Esophagus (tissue), 2 donors: ENCODE measurements around the gene FOXN4. TPM values are rescaled to one million over a fixed set of nuclear protein-coding genes. Genes with fewer than 3 reads are reported as not detected.

Experiments
- H3K27ac ChIP-seq, 2 donors: one replicate each; pipeline ENCODE4 v1.5.1; 2013; ENCODE audit warnings: low read depth in 2 of 2, mild to moderate bottlenecking in 2 of 2, inconsistent platforms in 1 of 2, low read length in 1 of 2, moderate library complexity in 1 of 2
- H3K27me3 ChIP-seq, 2 donors: one replicate each; pipeline ENCODE4 v1.6.1; 2013; ENCODE audit warnings: low read length in 2 of 2, control low read depth in 1 of 2, mild to moderate bottlenecking in 1 of 2; ENCODE audit not compliant: insufficient read depth in 2 of 2, control insufficient read depth in 1 of 2
- H3K36me3 ChIP-seq, 2 donors: one replicate each; pipeline ENCODE4 v1.6.1; 2013; ENCODE audit warnings: low read length in 1 of 2; ENCODE audit not compliant: control insufficient read depth in 2 of 2, insufficient read depth in 2 of 2
- H3K4me1 ChIP-seq, 2 donors: one replicate each; pipeline ENCODE4 v1.6.1; 2013; ENCODE audit warnings: low read length in 1 of 2; ENCODE audit not compliant: control insufficient read depth in 2 of 2, insufficient read depth in 2 of 2
- H3K4me3 ChIP-seq, 2 donors: one replicate each; pipeline ENCODE4 v1.5.1; 2013; ENCODE audit warnings: low read length in 2 of 2, mild to moderate bottlenecking in 2 of 2, low read depth in 1 of 2, moderate library complexity in 1 of 2
- H3K9me3 ChIP-seq, 2 donors: one replicate each; pipeline ENCODE4 v1.6.1; 2013; ENCODE audit warnings: mild to moderate bottlenecking in 2 of 2, low read depth in 1 of 2, low read length in 1 of 2, moderate library complexity in 1 of 2; ENCODE audit not compliant: control insufficient read depth in 2 of 2, insufficient read depth in 1 of 2
- WGBS, 2 donors: extraction: QIAGEN DNeasy Blood & Tissue Kit; methylation state at CpG; one replicate each; pipeline ENCODE4 v1.1.7; 2013; 5-methylcytosine and 5-hydroxymethylcytosine counted together
- polyA plus RNA-seq, 2 donors: library from polyadenylated mRNA; stranded (reverse); fragments of 200-250 nt; gene quantifications; one replicate each; pipeline ENCODE4 v1.2.3, GENCODE V29; 2013
- donor health status: healthy with polysubstance abuse.
- donor health status: Bipolar disorder and iron deficiency.

FOXN4 gene
- polyA plus RNA-seq, 2 donors: not detected

GRCh38 chr12:109288571-109288970 lies 20.5 kb downstream of the FOXN4 start:
- H3K27me3 ChIP-seq: no peaks in the 10 kb centered on the region
- no peaks in the 10 kb centered on the region for H3K36me3 ChIP-seq
- no peaks in the 10 kb centered on the region for H3K9me3 ChIP-seq
- 60 to 79% methylated on average over 1 of the region's 1 CpG for WGBS, 2 donors
- H3K4me1 ChIP-seq: peaks cover 6 to 7% of the 10 kb centered on the region in 2 donors
- H3K27ac ChIP-seq: no peak overlapping the region
- no peak overlapping the region for H3K4me3 ChIP-seq

- H3K36me3 ChIP-seq: no peaks in the 10 kb centered on the region
- H3K4me1 ChIP-seq: peaks cover 6 to 7% of the 10 kb centered on the region in 2 donors
- H3K27ac ChIP-seq: no peak overlapping the region
- no peaks in the 10 kb centered on the region for H3K27me3 ChIP-seq
- no peak overlapping the region for H3K4me3 ChIP-seq
- WGBS, 2 donors: 79 to 86% methylated on average over 16 of the region's 16 CpGs
- H3K9me3 ChIP-seq: no peaks in the 10 kb centered on the region
These were observed 21.1 kb downstream of the FOXN4 start for GRCh38 chr12:109287811-109288469.

- Histone ChIP-seq H3K27me3 (no peaks in the 10 kb centered on the region), H3K27ac (no peak overlapping the region), H3K9me3 (no peaks in the 10 kb centered on the region), H3K4me3 (no peak overlapping the region), H3K36me3 (no peaks in the 10 kb centered on the region), H3K4me1 (peaks cover 6 to 7% of the 10 kb centered on the region in 2 donors)
- 80 to 83% methylated on average over 7 of the region's 7 CpGs for WGBS, 2 donors
These were observed 21.9 kb downstream of the FOXN4 start for GRCh38 chr12:109287181-109287580.

GRCh38 chr12:109286652-109287051 lies 22.4 kb downstream of the FOXN4 start:
- H3K27ac ChIP-seq: no peak overlapping the region
- H3K9me3 ChIP-seq: no peaks in the 10 kb centered on the region
- H3K4me3 ChIP-seq: no peak overlapping the region
- H3K4me1 ChIP-seq: peaks cover 6 to 7% of the 10 kb centered on the region in 2 donors
- H3K36me3 ChIP-seq: no peaks in the 10 kb centered on the region
- H3K27me3 ChIP-seq: no peaks in the 10 kb centered on the region
- WGBS, 2 donors: 78 to 81% methylated on average over 4 of the region's 4 CpGs

GRCh38 chr12:109286252-109286651 lies 22.8 kb downstream of the FOXN4 start:
- Histone ChIP-seq H3K4me3 (no peak overlapping the region), H3K9me3 (no peaks in the 10 kb centered on the region), H3K27ac (no peak overlapping the region), H3K36me3 (no peaks in the 10 kb centered on the region), H3K4me1 (peaks cover 6 to 7% of the 10 kb centered on the region in 2 donors), H3K27me3 (no peaks in the 10 kb centered on the region)

GRCh38 chr12:109284392-109284791 lies 24.7 kb downstream of the FOXN4 start:
- Histone ChIP-seq H3K4me3 (no peak overlapping the region), H3K27ac (no peak overlapping the region), H3K27me3 (no peaks in the 10 kb centered on the region), H3K9me3 (no peaks in the 10 kb centered on the region), H3K36me3 (no peaks in the 10 kb centered on the region), H3K4me1 (peaks cover 2 to 7% of the 10 kb centered on the region in 2 donors)
- 88 to 93% methylated on average over 20 of the region's 20 CpGs for WGBS, 2 donors

- H3K36me3 ChIP-seq: no peaks in the 10 kb centered on the region
- H3K27me3 ChIP-seq: no peaks in the 10 kb centered on the region
- no peak overlapping the region for H3K4me3 ChIP-seq
- no peak overlapping the region for H3K27ac ChIP-seq
- H3K9me3 ChIP-seq: no peaks in the 10 kb centered on the region
- WGBS, 2 donors: 91 to 92% methylated on average over 11 to 17 of the region's 17 CpGs
- H3K4me1 ChIP-seq: peaks cover 2 to 7% of the 10 kb centered on the region in 2 donors
These were observed 27.6 kb downstream of the FOXN4 start for GRCh38 chr12:109281452-109281851.

GRCh38 chr12:109279525-109279924 lies 29.6 kb downstream of the FOXN4 start:
- WGBS, 2 donors: 92 to 93% methylated on average over 13 of the region's 13 CpGs
- no peak overlapping the region for H3K27ac ChIP-seq
- H3K9me3 ChIP-seq: no peaks in the 10 kb centered on the region
- H3K36me3 ChIP-seq: no peaks in the 10 kb centered on the region
- peaks cover 0 to 4% of the 10 kb centered on the region in 2 donors for H3K4me1 ChIP-seq
- no peaks in the 10 kb centered on the region for H3K27me3 ChIP-seq
- no peak overlapping the region for H3K4me3 ChIP-seq

- Histone ChIP-seq H3K27me3 (no peaks in the 10 kb centered on the region), H3K36me3 (no peaks in the 10 kb centered on the region), H3K9me3 (no peaks in the 10 kb centered on the region), H3K4me3 (no peak overlapping the region), H3K27ac (no peak overlapping the region), H3K4me1 (no peaks in the 10 kb centered on the region)
- 84 to 87% methylated on average over 10 of the region's 10 CpGs for WGBS, 2 donors
These were observed 30.2 kb downstream of the FOXN4 start for GRCh38 chr12:109278912-109279311.
